ENCODE results near the gene SPATS1. TPM values are rescaled to one million over a fixed set of nuclear protein-coding genes. Genes with fewer than 3 reads are reported as not detected.

The SPATS1 gene
- total RNA-seq, 1 experiment from 2014 or later, result not detected

DNA sequence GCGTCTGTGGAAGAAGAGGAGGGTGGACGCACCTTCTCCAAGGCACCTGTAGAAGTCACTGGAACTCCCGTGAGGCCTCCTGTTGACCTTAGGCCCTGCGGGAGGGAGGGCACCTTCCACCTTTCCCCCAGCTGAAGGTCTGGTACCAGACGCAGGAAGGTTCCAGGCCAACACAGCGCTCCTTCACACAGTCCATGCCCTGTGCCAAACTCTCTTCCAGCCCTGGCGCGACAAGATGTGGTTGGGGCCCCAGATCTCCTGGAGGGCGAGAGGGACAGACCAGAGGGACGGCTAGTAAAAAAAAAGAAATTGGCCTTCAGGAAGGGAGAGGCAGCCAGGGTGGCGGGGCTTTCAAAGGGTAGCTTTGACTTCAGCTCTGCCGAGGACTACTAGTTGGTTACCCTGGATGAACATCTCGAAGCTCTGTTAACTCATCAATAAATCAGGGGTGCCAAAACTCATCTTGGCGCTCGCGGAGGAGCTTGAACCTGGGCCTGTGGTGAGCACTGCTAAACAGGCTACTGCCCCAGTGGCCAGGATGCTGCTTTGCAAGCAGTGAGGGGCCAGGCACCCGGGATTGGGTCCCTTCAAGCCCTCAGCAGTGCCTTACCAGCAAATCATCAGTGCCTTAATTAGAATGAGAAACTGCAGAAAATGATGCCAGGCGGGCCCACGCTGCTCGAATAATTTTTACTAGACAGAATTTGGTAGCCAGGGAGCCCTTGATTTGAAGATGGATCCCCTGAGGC is 44.2 kb upstream of the SPATS1 start (continued):
- TF ChIP-seq TP53 (CRISPR knock-in tag; IDR thresholded peaks at IDR 0.05), result no peak
- TF ChIP-seq, protein P1, sequence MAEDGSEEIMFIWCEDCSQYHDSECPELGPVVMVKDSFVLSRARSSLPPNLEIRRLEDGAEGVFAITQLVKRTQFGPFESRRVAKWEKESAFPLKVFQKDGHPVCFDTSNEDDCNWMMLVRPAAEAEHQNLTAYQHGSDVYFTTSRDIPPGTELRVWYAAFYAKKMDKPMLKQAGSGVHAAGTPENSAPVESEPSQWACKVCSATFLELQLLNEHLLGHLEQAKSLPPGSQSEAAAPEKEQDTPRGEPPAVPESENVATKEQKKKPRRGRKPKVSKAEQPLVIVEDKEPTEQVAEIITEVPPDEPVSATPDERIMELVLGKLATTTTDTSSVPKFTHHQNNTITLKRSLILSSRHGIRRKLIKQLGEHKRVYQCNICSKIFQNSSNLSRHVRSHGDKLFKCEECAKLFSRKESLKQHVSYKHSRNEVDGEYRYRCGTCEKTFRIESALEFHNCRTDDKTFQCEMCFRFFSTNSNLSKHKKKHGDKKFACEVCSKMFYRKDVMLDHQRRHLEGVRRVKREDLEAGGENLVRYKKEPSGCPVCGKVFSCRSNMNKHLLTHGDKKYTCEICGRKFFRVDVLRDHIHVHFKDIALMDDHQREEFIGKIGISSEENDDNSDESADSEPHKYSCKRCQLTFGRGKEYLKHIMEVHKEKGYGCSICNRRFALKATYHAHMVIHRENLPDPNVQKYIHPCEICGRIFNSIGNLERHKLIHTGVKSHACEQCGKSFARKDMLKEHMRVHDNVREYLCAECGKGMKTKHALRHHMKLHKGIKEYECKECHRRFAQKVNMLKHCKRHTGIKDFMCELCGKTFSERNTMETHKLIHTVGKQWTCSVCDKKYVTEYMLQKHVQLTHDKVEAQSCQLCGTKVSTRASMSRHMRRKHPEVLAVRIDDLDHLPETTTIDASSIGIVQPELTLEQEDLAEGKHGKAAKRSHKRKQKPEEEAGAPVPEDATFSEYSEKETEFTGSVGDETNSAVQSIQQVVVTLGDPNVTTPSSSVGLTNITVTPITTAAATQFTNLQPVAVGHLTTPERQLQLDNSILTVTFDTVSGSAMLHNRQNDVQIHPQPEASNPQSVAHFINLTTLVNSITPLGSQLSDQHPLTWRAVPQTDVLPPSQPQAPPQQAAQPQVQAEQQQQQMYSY (CRISPR knock-in tag; IDR thresholded peaks at IDR 0.05), result no peak
- no peak for TF ChIP-seq FOXK1 (CRISPR knock-in tag; IDR thresholded peaks at IDR 0.05)
- no peak for TF ChIP-seq SMAD4 (CRISPR knock-in tag; IDR thresholded peaks at IDR 0.05)
- no peak for TF ChIP-seq CREM (CRISPR knock-in tag; IDR thresholded peaks at IDR 0.05)
- TF ChIP-seq, protein P2, sequence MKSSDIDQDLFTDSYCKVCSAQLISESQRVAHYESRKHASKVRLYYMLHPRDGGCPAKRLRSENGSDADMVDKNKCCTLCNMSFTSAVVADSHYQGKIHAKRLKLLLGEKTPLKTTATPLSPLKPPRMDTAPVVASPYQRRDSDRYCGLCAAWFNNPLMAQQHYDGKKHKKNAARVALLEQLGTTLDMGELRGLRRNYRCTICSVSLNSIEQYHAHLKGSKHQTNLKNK (CRISPR knock-in tag; IDR thresholded peaks at IDR 0.05), result no peak
- no peak for TF ChIP-seq MXD4 (CRISPR knock-in tag; IDR thresholded peaks at IDR 0.05; ENCODE audit: borderline replicate concordance)
- TF ChIP-seq, protein P3, sequence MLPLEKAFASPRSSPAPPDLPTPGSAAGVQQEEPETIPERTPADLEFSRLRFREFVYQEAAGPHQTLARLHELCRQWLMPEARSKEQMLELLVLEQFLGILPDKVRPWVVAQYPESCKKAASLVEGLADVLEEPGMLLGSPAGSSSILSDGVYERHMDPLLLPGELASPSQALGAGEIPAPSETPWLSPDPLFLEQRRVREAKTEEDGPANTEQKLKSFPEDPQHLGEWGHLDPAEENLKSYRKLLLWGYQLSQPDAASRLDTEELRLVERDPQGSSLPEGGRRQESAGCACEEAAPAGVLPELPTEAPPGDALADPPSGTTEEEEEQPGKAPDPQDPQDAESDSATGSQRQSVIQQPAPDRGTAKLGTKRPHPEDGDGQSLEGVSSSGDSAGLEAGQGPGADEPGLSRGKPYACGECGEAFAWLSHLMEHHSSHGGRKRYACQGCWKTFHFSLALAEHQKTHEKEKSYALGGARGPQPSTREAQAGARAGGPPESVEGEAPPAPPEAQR (CRISPR knock-in tag; IDR thresholded peaks at IDR 0.05), result no peak
- TF ChIP-seq ZNF121 (CRISPR knock-in tag; IDR thresholded peaks at IDR 0.05), result peak; percentile 98
- TF ChIP-seq RORB (CRISPR knock-in tag; IDR thresholded peaks at IDR 0.05), result no peak
- no peak for TF ChIP-seq ZNF138 (CRISPR knock-in tag; conservative IDR thresholded peaks at IDR 0.05)
- TF ChIP-seq, protein P4, sequence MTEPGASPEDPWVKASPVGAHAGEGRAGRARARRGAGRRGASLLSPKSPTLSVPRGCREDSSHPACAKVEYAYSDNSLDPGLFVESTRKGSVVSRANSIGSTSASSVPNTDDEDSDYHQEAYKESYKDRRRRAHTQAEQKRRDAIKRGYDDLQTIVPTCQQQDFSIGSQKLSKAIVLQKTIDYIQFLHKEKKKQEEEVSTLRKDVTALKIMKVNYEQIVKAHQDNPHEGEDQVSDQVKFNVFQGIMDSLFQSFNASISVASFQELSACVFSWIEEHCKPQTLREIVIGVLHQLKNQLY (CRISPR knock-in tag; IDR thresholded peaks at IDR 0.05), result no peak
- TF ChIP-seq, protein P5, sequence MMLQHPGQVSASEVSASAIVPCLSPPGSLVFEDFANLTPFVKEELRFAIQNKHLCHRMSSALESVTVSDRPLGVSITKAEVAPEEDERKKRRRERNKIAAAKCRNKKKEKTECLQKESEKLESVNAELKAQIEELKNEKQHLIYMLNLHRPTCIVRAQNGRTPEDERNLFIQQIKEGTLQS (CRISPR knock-in tag; conservative IDR thresholded peaks at IDR 0.05), result no peak
- no peak for TF ChIP-seq SOX15 (CRISPR knock-in tag; IDR thresholded peaks at IDR 0.05)
- peak; percentile 6; the same call in 1 of the 2 replicates for TF ChIP-seq CREB1 (CRISPR knock-in tag; IDR thresholded peaks at IDR 0.05)
- 0 out of 2 replicates have a peak, but pooled peaks have one; percentile 3 for TF ChIP-seq ETV6 (CRISPR knock-in tag; IDR thresholded peaks at IDR 0.05)
- TF ChIP-seq, protein P6, sequence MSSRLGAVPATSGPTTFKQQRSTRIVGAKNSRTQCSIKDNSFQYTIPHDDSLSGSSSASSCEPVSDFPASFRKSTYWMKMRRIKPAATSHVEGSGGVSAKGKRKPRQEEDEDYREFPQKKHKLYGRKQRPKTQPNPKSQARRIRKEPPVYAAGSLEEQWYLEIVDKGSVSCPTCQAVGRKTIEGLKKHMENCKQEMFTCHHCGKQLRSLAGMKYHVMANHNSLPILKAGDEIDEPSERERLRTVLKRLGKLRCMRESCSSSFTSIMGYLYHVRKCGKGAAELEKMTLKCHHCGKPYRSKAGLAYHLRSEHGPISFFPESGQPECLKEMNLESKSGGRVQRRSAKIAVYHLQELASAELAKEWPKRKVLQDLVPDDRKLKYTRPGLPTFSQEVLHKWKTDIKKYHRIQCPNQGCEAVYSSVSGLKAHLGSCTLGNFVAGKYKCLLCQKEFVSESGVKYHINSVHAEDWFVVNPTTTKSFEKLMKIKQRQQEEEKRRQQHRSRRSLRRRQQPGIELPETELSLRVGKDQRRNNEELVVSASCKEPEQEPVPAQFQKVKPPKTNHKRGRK (CRISPR knock-in tag; IDR thresholded peaks at IDR 0.05; ENCODE audit: borderline replicate concordance), result no peak
- TF ChIP-seq, protein P7, sequence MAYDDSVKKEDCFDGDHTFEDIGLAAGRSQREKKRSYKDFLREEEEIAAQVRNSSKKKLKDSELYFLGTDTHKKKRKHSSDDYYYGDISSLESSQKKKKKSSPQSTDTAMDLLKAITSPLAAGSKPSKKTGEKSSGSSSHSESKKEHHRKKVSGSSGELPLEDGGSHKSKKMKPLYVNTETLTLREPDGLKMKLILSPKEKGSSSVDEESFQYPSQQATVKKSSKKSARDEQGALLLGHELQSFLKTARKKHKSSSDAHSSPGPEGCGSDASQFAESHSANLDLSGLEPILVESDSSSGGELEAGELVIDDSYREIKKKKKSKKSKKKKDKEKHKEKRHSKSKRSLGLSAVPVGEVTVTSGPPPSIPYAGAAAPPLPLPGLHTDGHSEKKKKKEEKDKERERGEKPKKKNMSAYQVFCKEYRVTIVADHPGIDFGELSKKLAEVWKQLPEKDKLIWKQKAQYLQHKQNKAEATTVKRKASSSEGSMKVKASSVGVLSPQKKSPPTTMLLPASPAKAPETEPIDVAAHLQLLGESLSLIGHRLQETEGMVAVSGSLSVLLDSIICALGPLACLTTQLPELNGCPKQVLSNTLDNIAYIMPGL (CRISPR knock-in tag; IDR thresholded peaks at IDR 0.05), result 0 out of 2 replicates have a peak, but pooled peaks have one; percentile 42
- TF ChIP-seq FOXJ3 (CRISPR knock-in tag; IDR thresholded peaks at IDR 0.05; ENCODE audit: borderline replicate concordance), result no peak
- TF ChIP-seq ZNF671 (CRISPR knock-in tag; IDR thresholded peaks at IDR 0.05), result no peak
- TF ChIP-seq NFE2L1 (CRISPR knock-in tag; IDR thresholded peaks at IDR 0.05), result no peak
- no peak for TF ChIP-seq ZBTB21 (CRISPR knock-in tag; IDR thresholded peaks at IDR 0.05; ENCODE audit: borderline replicate concordance)
- TF ChIP-seq, protein P8, sequence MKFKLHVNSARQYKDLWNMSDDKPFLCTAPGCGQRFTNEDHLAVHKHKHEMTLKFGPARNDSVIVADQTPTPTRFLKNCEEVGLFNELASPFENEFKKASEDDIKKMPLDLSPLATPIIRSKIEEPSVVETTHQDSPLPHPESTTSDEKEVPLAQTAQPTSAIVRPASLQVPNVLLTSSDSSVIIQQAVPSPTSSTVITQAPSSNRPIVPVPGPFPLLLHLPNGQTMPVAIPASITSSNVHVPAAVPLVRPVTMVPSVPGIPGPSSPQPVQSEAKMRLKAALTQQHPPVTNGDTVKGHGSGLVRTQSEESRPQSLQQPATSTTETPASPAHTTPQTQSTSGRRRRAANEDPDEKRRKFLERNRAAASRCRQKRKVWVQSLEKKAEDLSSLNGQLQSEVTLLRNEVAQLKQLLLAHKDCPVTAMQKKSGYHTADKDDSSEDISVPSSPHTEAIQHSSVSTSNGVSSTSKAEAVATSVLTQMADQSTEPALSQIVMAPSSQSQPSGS (CRISPR knock-in tag; IDR thresholded peaks at IDR 0.05; ENCODE audit: borderline replicate concordance, low read depth), result no peak
- TF ChIP-seq ESRRA (CRISPR knock-in tag; IDR thresholded peaks at IDR 0.05; ENCODE audit: borderline replicate concordance), result 0 out of 2 replicates have a peak, but pooled peaks have one; percentile 28
- no peak for TF ChIP-seq MYBL2 (CRISPR knock-in tag; IDR thresholded peaks at IDR 0.05)
- TF ChIP-seq ZNF263 (CRISPR knock-in tag; IDR thresholded peaks at IDR 0.05; ENCODE audit: low read depth), result no peak
